SH-SY5Y (cell line): ENCODE measurements around the gene CARD16.

Experiments
- GATA2 ChIP-seq: IDR thresholded peaks from 2 replicates; pipeline ENCODE4 v1.6.1; 2011; ENCODE audit warnings: mild to moderate bottlenecking, low read depth, low read length
- GATA3 ChIP-seq: IDR thresholded peaks from 2 replicates; pipeline ENCODE4 v1.6.1; 2011; ENCODE audit warnings: low read depth, mild to moderate bottlenecking, low read length, moderate library complexity

GRCh38 chr11:105054723-105055493 lies 9.8 kb upstream of the CARD16 start:
- TF ChIP-seq GATA2 (no peak), GATA3 (no peak)
